Measurements from ENCODE around the gene CIAO3.
"Not testable (repeated sequence)": the region's sequence is repeated elsewhere in the genome, so short reads cannot be mapped to it uniquely, and the experiment has no call there.

The CIAO3 gene

DNA sequence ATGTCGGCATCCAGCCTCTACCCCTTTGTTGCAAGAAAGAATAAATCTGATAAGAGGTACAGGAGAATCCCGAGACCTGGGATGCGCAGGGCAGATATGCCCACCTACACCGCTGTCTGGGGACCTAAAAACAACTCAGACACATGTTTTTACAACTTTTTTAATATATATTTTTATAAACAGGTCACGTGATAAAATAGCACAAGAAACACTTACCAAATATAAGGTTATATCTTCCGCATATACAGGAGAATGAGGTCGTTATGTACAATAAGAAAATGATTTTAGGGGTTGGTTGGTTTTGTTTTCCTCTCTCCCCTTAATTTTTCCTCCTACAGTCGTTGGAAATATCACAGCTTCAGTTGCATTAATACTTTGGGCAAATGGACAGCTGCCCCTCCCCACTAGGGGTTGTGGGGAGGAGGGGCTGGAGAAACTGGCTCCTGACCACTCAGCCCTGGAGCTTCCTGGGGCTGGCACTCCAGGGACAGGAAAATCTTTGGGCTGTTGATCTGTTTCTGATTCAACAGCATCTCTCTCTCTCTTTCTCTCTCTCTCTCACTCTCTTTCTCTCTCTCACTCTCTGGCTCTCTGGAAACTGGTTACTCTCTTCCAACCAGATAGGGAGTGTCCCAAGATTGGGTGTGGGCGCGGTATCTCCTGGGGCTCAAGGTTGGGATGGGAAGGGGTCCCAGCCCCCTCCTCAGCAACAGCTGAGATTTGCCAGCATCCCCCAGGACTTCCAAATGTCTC lies 48.3 kb downstream of the CIAO3 start:
- ATAC-seq: no peak

DNA sequence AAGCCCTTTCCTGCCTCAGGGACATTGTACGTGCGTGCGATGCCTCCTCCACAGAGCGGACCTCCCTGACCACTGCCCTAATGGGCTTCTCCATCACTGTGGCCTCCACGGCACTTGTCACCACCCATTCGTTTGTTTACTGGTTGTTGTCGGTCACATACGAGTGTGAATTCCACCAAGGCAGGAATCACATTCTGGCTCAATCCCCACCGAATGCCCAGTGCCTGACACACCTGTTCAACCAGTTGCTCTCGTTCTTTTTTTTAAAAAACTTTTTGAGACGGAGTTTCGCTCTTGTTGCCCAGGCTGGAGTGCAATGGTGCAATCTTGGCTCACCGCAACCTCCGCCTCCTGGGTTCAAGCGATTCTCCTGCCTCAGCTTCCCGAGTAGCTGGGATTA lies 49.6 kb downstream of the CIAO3 start:
- ATAC-seq: not testable (repeated sequence)

More for the DNA sequence above, 48.3 kb downstream of the CIAO3 start:
- TF ChIP-seq, protein P1, sequence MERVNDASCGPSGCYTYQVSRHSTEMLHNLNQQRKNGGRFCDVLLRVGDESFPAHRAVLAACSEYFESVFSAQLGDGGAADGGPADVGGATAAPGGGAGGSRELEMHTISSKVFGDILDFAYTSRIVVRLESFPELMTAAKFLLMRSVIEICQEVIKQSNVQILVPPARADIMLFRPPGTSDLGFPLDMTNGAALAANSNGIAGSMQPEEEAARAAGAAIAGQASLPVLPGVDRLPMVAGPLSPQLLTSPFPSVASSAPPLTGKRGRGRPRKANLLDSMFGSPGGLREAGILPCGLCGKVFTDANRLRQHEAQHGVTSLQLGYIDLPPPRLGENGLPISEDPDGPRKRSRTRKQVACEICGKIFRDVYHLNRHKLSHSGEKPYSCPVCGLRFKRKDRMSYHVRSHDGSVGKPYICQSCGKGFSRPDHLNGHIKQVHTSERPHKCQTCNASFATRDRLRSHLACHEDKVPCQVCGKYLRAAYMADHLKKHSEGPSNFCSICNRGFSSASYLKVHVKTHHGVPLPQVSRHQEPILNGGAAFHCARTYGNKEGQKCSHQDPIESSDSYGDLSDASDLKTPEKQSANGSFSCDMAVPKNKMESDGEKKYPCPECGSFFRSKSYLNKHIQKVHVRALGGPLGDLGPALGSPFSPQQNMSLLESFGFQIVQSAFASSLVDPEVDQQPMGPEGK (CRISPR knock-in tag; IDR thresholded peaks at IDR 0.05; ENCODE audit: borderline replicate concordance): no peak
- TF ChIP-seq GLIS3 (CRISPR knock-in tag; IDR thresholded peaks at IDR 0.05) (no peak), ISL1 (CRISPR knock-in tag; IDR thresholded peaks at IDR 0.05) (no peak)

DNA sequence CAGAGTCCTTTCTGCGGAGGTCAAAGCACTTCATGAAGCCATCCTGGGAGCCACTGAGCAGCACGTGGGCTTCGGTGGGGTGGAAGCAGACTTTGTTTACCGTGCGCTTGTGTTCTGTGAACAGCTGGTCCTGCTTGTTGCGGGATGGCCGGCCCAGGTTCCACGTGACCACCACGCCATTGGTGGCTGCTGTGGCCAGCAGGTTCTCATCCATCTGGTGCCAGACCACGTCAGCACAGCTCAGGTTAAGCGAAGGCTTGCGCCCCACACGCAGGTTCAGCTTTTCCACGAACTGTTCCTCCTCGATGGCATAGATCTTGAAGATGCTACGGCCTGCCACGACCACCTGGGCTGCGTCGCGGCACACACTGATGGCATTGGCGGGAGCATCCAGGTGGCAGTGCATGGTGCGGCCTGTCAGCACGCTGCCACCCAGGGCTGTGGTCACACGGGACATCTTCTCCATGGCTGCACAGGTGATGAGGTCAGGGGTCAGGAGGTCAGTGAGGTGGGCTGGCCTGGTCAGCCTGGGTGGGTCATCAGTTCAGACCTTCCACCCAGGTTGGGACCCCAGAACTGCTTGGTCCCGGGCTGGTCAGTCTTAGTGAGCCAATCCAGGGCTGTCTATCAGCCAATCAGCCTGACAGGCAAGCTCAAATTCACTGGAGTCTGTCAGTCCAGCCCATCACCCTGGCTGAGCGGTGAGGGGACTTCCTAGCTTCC lies 51.5 kb downstream of the CIAO3 start:
- ATAC-seq: peak; percentile 1; the same call in 2 of the 3 replicates

DNA sequence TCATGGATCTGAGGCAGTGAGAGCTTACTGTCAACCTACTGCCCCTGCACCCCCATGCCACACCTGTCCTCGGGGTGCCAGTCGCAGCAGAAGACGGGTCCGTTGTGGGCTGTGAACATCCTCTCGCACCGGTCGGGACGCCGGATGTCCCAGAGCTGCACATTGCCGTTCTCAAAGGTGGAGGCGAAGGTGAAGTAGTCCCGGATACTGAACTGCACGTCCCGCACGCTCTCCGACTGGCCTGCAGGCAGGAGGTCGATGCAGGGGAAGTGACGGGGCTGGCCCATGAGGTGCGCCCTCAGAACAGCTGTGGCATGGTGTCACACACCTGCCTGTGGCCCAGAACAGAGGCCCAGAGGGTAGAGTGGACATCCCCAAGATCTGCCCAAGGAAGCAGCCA lies 53.3 kb downstream of the CIAO3 start:
- ATAC-seq: no peak
- TF ChIP-seq ZC3H10 (CRISPR knock-in tag; IDR thresholded peaks at IDR 0.05) (no peak), RARB (CRISPR knock-in tag; IDR thresholded peaks at IDR 0.05) (no peak), ZNF70 (CRISPR knock-in tag; IDR thresholded peaks at IDR 0.05) (no peak), TOX (CRISPR knock-in tag; IDR thresholded peaks at IDR 0.05; ENCODE audit: borderline replicate concordance) (no peak), TCF4 (CRISPR knock-in tag; IDR thresholded peaks at IDR 0.05; ENCODE audit: borderline replicate concordance) (no peak), CSDC2 (CRISPR knock-in tag; IDR thresholded peaks at IDR 0.05) (no peak), OSR1 (CRISPR knock-in tag; IDR thresholded peaks at IDR 0.05) (no peak), ZNF565 (CRISPR knock-in tag; conservative IDR thresholded peaks at IDR 0.05; ENCODE audit: low read depth) (no peak), BACH2 (CRISPR knock-in tag; IDR thresholded peaks at IDR 0.05; ENCODE audit: borderline replicate concordance) (no peak)
- TF ChIP-seq, protein P2, sequence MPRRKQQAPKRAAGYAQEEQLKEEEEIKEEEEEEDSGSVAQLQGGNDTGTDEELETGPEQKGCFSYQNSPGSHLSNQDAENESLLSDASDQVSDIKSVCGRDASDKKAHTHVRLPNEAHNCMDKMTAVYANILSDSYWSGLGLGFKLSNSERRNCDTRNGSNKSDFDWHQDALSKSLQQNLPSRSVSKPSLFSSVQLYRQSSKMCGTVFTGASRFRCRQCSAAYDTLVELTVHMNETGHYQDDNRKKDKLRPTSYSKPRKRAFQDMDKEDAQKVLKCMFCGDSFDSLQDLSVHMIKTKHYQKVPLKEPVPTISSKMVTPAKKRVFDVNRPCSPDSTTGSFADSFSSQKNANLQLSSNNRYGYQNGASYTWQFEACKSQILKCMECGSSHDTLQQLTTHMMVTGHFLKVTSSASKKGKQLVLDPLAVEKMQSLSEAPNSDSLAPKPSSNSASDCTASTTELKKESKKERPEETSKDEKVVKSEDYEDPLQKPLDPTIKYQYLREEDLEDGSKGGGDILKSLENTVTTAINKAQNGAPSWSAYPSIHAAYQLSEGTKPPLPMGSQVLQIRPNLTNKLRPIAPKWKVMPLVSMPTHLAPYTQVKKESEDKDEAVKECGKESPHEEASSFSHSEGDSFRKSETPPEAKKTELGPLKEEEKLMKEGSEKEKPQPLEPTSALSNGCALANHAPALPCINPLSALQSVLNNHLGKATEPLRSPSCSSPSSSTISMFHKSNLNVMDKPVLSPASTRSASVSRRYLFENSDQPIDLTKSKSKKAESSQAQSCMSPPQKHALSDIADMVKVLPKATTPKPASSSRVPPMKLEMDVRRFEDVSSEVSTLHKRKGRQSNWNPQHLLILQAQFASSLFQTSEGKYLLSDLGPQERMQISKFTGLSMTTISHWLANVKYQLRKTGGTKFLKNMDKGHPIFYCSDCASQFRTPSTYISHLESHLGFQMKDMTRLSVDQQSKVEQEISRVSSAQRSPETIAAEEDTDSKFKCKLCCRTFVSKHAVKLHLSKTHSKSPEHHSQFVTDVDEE (CRISPR knock-in tag; IDR thresholded peaks at IDR 0.05): no peak
- TF ChIP-seq, protein P3, sequence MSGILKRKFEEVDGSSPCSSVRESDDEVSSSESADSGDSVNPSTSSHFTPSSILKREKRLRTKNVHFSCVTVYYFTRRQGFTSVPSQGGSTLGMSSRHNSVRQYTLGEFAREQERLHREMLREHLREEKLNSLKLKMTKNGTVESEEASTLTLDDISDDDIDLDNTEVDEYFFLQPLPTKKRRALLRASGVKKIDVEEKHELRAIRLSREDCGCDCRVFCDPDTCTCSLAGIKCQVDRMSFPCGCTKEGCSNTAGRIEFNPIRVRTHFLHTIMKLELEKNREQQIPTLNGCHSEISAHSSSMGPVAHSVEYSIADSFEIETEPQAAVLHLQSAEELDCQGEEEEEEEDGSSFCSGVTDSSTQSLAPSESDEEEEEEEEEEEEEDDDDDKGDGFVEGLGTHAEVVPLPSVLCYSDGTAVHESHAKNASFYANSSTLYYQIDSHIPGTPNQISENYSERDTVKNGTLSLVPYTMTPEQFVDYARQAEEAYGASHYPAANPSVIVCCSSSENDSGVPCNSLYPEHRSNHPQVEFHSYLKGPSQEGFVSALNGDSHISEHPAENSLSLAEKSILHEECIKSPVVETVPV (CRISPR knock-in tag; IDR thresholded peaks at IDR 0.05): no peak

More for the DNA sequence above, 51.5 kb downstream of the CIAO3 start:
- no peak for TF ChIP-seq ZFP30 (CRISPR knock-in tag; IDR thresholded peaks at IDR 0.05)
- TF ChIP-seq GLIS3 (CRISPR knock-in tag; IDR thresholded peaks at IDR 0.05): no peak
- TF ChIP-seq ISL1 (CRISPR knock-in tag; IDR thresholded peaks at IDR 0.05): no peak
- no peak for TF ChIP-seq ZC3H10 (CRISPR knock-in tag; IDR thresholded peaks at IDR 0.05)
- TF ChIP-seq, protein P4, sequence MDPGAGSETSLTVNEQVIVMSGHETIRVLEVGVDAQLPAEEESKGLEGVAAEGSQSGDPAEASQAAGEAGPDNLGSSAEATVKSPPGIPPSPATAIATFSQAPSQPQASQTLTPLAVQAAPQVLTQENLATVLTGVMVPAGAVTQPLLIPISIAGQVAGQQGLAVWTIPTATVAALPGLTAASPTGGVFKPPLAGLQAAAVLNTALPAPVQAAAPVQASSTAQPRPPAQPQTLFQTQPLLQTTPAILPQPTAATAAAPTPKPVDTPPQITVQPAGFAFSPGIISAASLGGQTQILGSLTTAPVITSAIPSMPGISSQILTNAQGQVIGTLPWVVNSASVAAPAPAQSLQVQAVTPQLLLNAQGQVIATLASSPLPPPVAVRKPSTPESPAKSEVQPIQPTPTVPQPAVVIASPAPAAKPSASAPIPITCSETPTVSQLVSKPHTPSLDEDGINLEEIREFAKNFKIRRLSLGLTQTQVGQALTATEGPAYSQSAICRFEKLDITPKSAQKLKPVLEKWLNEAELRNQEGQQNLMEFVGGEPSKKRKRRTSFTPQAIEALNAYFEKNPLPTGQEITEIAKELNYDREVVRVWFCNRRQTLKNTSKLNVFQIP (CRISPR knock-in tag; IDR thresholded peaks at IDR 0.05; ENCODE audit: borderline replicate concordance, low read depth): no peak
- TF ChIP-seq ZNF70 (CRISPR knock-in tag; IDR thresholded peaks at IDR 0.05): no peak
- no peak for TF ChIP-seq ESRRG (CRISPR knock-in tag; IDR thresholded peaks at IDR 0.05)
- no peak for TF ChIP-seq ZFP3 (CRISPR knock-in tag; IDR thresholded peaks at IDR 0.05)
- no peak for TF ChIP-seq ZNF8 (CRISPR knock-in tag; IDR thresholded peaks at IDR 0.05)
- no peak for TF ChIP-seq ARNTL (CRISPR knock-in tag; IDR thresholded peaks at IDR 0.05; ENCODE audit: borderline replicate concordance, low read depth)
- TF ChIP-seq TOX (CRISPR knock-in tag; IDR thresholded peaks at IDR 0.05; ENCODE audit: borderline replicate concordance): no peak
- no peak for TF ChIP-seq OSR1 (CRISPR knock-in tag; IDR thresholded peaks at IDR 0.05)
- TF ChIP-seq, protein P2 (CRISPR knock-in tag; IDR thresholded peaks at IDR 0.05): no peak
- TF ChIP-seq, protein P1 (CRISPR knock-in tag; IDR thresholded peaks at IDR 0.05; ENCODE audit: borderline replicate concordance): no peak
- no peak for TF ChIP-seq ZNF565 (CRISPR knock-in tag; conservative IDR thresholded peaks at IDR 0.05; ENCODE audit: low read depth)
